ENCODE data around the gene FAM151A.

The FAM151A gene

GRCh38 chr1:54623216-54624007 lies at the start of gene FAM151A:
Gene FAM151A (minus strand): TSS chr1:54623525. CDS start chr1:54623395, 130 bp downstream.
- no peak for DNase-seq (ENCODE audit: low spot score)

GRCh38 chr1:54671985-54672608 lies 48.8 kb upstream of the FAM151A start:
- no peak for DNase-seq (ENCODE audit: low spot score)

DNA sequence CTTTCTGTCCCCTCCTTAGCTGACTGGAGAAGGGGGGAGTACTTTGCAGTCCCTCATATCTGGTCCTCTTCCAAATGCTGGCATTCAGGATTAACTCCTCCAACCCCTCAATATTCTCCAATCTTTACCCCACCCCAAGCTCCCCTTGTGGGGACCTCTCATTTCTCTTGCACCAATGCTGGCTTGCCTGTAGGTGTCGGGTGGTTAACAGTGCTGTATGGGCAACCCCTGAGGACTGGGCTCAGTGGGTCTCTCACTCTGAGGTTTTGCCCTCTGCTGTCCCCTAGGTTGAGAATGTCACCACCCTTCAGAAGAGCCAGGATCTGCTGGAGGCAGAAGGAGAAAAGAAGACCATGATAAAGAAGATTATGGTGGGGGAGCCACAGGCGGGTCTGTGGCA lies 45.2 kb upstream of the FAM151A start:
- DNase-seq (ENCODE audit: low spot score): no peak

- DNase-seq (ENCODE audit: low spot score): no peak
These were observed 44.5 kb upstream of the FAM151A start for GRCh38 chr1:54667797-54668196.

- no peak for DNase-seq (ENCODE audit: low spot score)
These were observed 43.0 kb upstream of the FAM151A start for GRCh38 chr1:54666333-54666732.

DNA sequence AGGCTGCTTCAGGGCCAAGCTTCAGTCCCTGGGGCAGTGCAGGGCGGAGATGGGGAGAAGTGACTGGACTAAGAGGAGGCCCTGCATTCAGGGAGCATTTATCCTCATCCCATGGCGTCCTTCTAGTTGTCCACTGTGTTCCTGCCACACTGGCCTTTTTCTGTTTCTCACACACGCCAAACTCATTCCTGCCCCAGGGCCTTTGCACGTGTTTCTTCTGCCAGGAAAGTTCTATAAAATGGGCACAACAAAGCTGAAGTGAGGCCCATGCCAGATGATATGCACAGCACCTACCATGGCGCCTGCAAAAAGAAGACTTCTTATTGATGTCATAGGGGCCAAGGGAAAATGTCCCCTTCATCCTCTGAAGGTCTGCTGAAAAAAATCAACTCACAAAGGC lies 42.5 kb upstream of the FAM151A start:
- no peak for DNase-seq (ENCODE audit: low spot score)

DNA sequence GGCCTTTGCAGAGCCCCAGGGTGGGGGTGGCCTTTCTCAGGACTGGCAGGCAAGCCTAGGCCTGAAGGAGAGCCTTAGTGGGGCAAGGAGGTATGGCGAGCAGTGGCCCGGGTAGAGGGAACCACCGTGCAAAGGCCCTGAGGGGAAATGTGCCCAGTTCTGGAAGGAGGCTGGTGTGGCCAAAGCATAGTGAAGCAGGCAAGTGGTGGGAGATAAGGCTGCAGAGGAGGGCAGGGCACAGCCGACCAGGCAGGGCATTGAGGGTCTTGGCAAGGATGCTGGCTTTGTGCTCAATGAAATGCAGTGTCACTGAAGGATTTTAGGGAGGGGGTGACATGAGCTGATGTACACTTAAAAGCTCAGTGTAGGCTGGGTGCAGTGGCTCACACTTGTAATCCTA lies 41.0 kb upstream of the FAM151A start:
- no peak for DNase-seq (ENCODE audit: low spot score)

DNA sequence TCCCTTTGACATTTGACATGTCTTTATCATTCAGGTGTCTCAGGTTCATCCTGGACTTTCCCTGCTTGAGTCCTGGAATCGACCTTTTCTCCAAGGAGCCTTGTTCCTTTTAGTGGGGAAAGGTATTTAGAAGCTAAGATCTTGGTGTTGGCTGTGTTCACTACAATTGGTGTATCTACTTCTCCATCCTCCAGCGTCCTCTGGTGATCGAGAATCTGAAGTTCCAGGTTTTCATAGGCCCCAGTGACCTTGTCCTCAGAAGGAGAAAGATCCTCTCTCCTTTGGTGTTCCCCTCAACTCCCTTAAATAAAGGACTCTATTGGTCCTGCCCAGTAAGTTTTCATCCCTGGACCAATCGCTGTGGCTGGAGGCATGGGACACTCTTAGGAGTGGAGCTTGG lies 40.4 kb upstream of the FAM151A start:
- no peak for DNase-seq (ENCODE audit: low spot score)

DNA sequence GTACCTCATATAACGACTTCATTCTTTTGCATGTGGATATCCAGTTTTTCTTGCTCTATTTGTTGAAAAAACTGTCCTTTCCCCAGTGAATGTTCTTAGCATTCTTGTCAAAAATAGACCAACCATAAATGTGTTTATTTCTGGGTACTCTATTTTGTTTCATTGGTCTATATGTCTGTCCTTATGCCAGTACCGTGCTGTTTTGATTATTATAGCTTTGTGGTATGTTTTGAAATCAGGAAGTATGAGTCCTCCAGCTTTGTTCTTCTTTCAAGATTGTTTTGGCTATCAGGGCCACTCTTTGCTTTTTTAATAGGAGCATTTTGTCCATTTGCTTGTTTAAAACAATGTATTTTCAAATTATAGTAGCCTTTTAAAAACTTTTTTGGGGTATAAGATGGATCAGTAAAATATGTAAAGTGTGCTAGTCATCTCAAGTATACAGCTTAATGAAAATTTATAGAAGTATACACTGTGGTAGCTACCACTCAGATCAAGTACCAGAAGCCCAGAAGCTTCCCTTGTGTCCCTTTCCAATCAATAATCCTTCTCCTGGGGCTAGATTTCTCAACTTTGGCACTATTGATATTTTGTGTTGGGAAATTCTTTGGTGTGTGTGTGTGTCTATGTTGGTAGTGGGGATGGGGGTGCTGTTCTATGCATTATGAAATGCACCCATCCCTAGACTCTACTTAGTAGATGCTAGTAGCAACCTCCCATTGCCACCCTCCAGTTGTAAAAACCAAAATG lies 35.0 kb upstream of the FAM151A start:
- no peak for DNase-seq (ENCODE audit: low spot score)

DNA sequence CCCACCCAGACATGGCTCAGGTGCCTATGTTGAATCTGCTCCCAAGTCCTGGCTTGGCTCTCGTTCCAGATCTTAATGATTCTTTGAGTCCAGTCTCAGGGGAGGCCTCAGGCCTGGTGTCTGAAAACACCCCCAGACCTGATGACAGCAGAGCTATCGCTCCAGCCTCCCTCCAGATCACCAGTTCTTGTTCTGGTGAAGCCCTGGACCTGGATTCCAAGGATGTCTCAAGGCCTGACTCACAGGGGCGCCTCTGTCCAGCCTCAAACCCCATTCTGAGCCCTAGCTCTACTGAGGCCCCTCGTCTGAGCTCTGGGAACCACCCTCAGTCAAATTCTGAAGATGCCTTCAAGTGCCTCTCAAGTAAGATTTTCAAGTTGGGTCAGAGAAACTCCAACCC lies 29.7 kb upstream of the FAM151A start:
- DNase-seq (ENCODE audit: low spot score): no peak

- no peak for DNase-seq (ENCODE audit: low spot score)
These were observed 28.8 kb upstream of the FAM151A start for GRCh38 chr1:54652168-54652567.

- no peak for DNase-seq (ENCODE audit: low spot score)
These were observed 28.3 kb upstream of the FAM151A start for GRCh38 chr1:54651608-54652007.

DNA sequence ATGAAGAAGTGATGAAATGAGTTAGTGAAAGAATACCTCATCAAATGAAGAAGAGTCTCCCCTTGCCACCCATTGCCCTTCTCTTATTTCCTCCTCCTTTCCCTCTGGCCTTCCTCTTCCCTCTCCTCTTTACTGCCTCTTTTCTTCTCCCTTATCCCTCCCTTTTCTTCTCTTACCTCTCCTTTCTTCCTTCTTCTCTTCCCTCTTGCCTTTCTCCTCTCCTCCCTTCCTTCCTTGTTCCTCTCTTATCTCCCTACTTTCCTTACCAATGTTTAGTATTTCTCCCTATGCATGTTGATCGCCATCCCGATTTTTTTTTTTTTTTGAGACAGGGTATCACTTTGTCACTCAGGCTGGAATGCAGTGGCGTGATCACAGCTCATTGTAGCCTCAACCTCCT lies 27.1 kb upstream of the FAM151A start:
- no peak for DNase-seq (ENCODE audit: low spot score)

DNA sequence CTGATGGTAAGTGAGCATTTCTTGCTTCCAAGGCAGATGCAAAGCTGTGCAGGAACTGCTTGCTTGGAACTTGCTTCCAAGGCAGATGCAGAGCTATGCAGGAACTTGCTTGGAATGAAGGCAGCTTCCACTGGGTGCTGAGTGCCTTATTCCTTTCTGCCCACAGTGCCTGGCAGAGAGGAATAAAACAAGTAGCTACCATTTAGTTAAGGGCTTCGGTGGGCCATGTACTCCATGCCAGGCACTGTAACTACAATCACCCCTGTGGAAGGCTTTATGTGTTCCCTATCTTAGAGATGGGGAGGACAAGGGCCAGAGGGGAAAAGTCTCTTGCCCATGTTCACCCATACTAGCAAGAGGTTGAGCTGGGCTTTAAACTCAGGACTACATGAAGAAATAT lies 26.6 kb upstream of the FAM151A start:
- no peak for DNase-seq (ENCODE audit: low spot score)

DNA sequence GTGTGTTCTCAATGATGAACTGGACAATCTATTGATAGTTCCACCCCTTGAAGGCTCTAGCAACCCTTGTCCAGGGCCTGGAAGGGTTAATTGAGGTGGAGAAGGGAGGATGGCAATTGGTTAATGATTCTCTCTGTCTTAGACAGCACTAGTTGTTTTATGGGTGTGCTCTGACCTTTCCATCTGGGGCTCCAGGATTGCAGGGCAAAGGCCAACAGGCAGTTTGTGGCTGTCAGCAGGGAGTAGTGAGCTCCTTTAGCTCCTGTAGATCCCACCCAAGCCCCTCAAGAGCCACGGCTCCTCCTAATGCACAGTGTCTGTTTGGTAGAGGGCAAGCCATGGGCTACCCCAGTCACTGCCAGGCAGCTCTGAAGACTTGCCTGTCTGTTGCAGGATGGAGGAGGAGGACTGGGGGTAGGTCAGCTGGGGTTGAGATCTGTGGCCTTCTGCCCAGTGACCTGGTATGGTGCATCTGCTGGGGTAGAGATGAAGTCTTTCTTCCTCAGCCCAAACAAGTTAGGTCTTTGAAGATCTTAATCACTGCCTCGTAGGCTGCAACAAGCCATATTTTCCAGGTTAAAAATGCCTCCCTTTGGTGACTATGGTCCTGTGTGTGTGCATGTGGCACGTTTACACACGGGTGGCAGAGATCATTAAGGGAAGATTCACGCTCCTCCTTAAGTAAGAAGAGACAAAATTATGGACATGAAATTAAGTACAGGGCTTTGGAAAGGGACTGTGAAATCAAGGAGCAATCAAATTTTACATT lies 26.0 kb upstream of the FAM151A start:
- DNase-seq (ENCODE audit: low spot score): no peak

DNA sequence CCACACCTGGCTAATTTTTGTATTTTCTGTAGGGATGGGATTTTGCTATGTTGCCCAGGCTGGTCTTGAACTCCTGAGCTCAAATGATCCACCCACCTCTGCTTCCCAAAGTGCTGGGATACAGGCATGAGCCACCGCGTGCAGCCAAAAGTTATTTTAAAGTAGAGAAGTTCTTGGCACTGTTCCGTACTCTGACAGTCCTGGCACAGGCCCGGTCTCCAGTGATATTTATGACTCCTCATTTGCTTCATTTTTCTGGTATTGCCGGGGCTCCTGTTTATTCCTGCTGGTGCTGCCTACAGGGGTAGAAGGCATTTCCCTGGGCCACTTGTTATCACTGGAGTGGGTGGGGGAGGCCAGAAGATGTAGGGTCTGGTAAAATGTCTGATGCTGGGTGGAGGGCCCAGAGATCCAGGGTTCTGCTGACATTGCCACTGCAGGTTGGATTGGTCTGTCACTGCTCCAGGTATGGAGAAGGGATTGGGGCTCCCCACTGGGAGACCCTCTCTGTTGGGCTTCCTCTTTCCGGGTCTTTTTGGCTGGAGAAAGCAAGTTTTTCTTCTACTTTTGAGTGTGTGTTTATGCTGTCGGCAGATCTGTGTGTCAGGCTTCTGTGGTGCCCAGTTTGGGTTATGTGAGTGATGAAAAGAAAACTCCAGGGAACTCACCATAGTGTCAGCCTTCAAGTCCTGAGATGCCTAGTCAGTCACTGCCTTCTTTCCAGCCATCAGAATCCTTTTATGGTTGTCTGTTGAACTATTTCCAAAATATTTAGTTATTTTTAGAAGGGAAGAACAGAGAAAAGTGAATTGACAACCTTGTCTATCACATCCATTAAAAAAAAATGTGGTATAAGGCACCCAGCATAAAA lies 22.7 kb upstream of the FAM151A start:
- no peak for DNase-seq (ENCODE audit: low spot score)

- no peak for DNase-seq (ENCODE audit: low spot score)
These were observed 20.4 kb upstream of the FAM151A start for GRCh38 chr1:54643736-54644135.

DNA sequence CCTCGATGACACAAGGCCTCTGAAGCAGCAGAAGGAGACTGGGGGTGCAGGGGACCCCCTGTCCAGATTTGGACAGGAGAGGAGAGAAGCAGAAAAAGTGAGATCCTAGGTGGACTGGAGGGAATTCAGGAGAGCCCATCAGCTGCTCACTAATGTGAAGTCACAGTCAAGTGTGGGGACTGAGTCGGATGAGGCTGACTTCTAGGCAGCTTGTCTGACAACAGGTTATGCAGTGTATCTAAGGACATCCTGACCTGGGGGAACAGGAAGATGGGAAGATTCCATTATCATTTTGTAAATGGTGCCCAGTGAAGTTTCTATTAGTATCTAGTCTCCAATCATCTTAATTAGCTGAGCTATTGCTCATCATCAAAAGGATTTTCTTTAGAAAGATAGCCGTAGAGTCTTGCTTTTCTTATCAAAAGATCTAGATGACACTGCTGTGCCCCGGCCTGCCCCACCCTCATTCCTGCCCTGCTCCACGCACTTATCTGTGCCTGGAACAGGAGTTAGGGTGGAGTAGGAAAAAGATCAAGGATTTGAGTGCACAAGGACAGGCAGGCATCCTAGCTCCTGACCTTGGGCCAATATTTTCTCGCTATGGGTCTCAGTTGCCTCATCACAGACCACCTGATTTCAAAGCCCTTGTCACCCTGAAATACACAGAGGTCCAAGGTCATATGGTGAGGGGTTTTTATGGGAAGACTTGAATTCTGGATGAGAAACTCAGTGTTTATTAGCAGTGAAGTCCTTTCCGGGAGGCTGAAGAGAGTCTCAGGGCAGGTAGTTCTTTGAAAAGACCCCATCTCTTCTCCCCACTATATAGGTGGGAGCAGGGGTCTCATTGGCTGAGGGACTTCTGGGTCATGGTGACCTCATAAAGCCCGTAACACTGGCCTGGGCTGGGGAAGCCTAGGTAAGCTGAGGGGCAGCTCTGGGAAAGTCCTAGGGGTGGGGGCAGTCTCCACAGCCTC lies 17.8 kb upstream of the FAM151A start, which contains the start of gene MROH7:
TSS of gene MROH7 (plus strand) at position 924 of the 974 bp plus-strand sequence. CDS start 11,141 bp downstream, outside the sequence.
- DNase-seq (ENCODE audit: low spot score): no peak

DNA sequence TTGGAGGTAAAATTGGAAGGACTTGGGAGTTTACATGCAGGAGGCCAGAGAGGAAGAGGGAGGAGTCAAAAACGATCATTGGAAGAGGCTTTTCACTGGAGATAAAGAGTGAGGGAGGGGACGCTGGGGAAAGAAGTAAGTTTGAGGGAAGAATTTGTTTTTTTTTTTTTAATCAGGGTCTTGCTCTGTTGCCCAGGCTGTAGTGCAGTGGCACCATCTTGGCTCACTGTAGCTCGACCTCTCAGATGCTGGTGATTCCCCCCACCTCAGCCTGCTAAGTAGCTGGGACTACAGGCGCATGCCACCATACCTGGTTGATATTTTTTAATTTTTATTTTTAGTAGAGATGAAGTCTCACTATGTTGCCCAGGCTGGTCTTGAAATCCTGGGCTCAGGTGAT lies 17.0 kb upstream of the FAM151A start:
- DNase-seq (ENCODE audit: low spot score): no peak
